HepG2 (cell line): Measurements from ENCODE around the gene L3MBTL1. TPM values are rescaled to one million over a fixed set of nuclear protein-coding genes. Genes with fewer than 3 reads are reported as not detected.
A peak's percentile ranks its signal among the peaks of the same experiment; 100 is the strongest.

Source experiments
- ATF5 ChIP-seq: sonication (generic); formaldehyde crosslinking; IDR thresholded peaks from 2 replicates; pipeline ENCODE4 v1.4.0; 2020; ENCODE audit warnings: mild to moderate bottlenecking, low read depth, missing genetic modification reagents
- CBFB ChIP-seq: sonication (generic); formaldehyde crosslinking; IDR thresholded peaks from 2 replicates; pipeline ENCODE4 v1.4.0; 2020; ENCODE audit warnings: missing genetic modification reagents
- KLF16 ChIP-seq, 2 experiments: sonication (generic) in 1 of 2; formaldehyde crosslinking in 1 of 2; IDR thresholded peaks; 2 replicates each; pipeline versions ENCODE4 v1.6.1 to v1.8.0; 2016 to 2023; ENCODE audit warnings: missing genetic modification reagents in 2 of 2, missing compliant biosample characterization in 1 of 2
- PLRG1 ChIP-seq: fragments of 450-650 bp; conservative IDR thresholded peaks from 2 replicates; pipeline ENCODE4 v1.6.1; 2016
- SIN3B ChIP-seq: fragments of 150-350 bp; IDR thresholded peaks from 2 replicates; pipeline ENCODE4 v1.6.1; 2014; ENCODE audit warnings: low read length
- ZBTB33 ChIP-seq: sonication (generic); formaldehyde crosslinking; IDR thresholded peaks from 2 replicates; pipeline ENCODE4 v1.4.0; 2020; ENCODE audit warnings: missing genetic modification reagents
- ZFP36L1 ChIP-seq: sonication (generic); formaldehyde crosslinking; IDR thresholded peaks from 2 replicates; pipeline ENCODE4 v1.8.0; 2022; ENCODE audit warnings: mild to moderate bottlenecking, missing genetic modification reagents, moderate library complexity
- ZNF318 ChIP-seq: sonication (generic); formaldehyde crosslinking; IDR thresholded peaks from 2 replicates; pipeline ENCODE4 v1.4.0; 2020; ENCODE audit warnings: mild to moderate bottlenecking, missing genetic modification reagents
- ZNF776 ChIP-seq: sonication (generic); formaldehyde crosslinking; IDR thresholded peaks from 2 replicates; pipeline ENCODE4 v1.4.0; 2020; ENCODE audit warnings: mild to moderate bottlenecking, missing genetic modification reagents
- ZSCAN21 ChIP-seq: sonication (generic); formaldehyde crosslinking; IDR thresholded peaks from 2 replicates; pipeline ENCODE4 v1.8.0; 2022; ENCODE audit warnings: mild to moderate bottlenecking, missing genetic modification reagents, moderate library complexity, borderline replicate concordance
- polyA plus RNA-seq, 8 experiments: library from polyadenylated mRNA; depleted of rRNA in 3 of 8; stranded (reverse) in 7 of 8; unstranded in 1 of 8; fragments of >200 nt; fragmentation: Illumina TruSeq in 4 of 8; extraction: Trizol in 4 of 8; gene quantifications; 2 replicates each; pipeline versions ENCODE4 v1.2.1 to v1.2.3, GENCODE V29; 2011 to 2016; ENCODE audit warnings: low read depth in 4 of 8, missing spikeins in 1 of 8, mixed read lengths in 1 of 8; ENCODE audit not compliant: insufficient read depth in 1 of 8
- total RNA-seq, 5 experiments: library from RNA; depleted of rRNA; stranded (reverse); fragments of >200 nt; fragmentation: Illumina TruSeq; extraction: Trizol; gene quantifications; 2 replicates each; pipeline ENCODE4 v1.2.3, GENCODE V29; 2016; ENCODE audit warnings: low read depth in 1 of 5
- TF ChIP-seq, protein P1 (sequence below): sonication (generic); formaldehyde crosslinking; IDR thresholded peaks from 2 replicates; pipeline ENCODE4 v1.5.0; 2020; ENCODE audit warnings: mild to moderate bottlenecking, missing genetic modification reagents

Gene L3MBTL1
- total and polyA plus RNA-seq, 2 of the 13 experiments (the other 11 are each of a cell fraction or from before 2014, with no cell fraction given) = 9.0 to 17.8 TPM

GRCh38 chr20:43583982-43584432 is 76.5 kb downstream of the L3MBTL1 start (continued):
- TF ChIP-seq ZBTB33 (CRISPR knock-in tag) (peak; percentile 100), PLRG1 (no peak), ZNF318 (CRISPR knock-in tag) (no peak), ATF5 (no peak), KLF16 (CRISPR knock-in tag; IDR thresholded peaks at IDR 0.05) (peak in 1 of 2 experiments; percentile 44; a peak in 1 of 4 replicates), ZNF776 (no peak), ZFP36L1 (CRISPR knock-in tag) (peak; percentile 70; the same call in 1 of the 2 replicates), CBFB (CRISPR knock-in tag) (peak; percentile 81), ZSCAN21 (CRISPR knock-in tag) (peak; percentile 67), SIN3B (no peak)
- TF ChIP-seq, protein P1, sequence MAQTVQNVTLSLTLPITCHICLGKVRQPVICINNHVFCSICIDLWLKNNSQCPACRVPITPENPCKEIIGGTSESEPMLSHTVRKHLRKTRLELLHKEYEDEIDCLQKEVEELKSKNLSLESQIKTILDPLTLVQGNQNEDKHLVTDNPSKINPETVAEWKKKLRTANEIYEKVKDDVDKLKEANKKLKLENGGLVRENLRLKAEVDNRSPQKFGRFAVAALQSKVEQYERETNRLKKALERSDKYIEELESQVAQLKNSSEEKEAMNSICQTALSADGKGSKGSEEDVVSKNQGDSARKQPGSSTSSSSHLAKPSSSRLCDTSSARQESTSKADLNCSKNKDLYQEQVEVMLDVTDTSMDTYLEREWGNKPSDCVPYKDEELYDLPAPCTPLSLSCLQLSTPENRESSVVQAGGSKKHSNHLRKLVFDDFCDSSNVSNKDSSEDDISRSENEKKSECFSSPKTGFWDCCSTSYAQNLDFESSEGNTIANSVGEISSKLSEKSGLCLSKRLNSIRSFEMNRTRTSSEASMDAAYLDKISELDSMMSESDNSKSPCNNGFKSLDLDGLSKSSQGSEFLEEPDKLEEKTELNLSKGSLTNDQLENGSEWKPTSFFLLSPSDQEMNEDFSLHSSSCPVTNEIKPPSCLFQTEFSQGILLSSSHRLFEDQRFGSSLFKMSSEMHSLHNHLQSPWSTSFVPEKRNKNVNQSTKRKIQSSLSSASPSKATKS (CRISPR knock-in tag) = no peak
